Peyer's patch (tissue), 4 donors: ENCODE measurements around the gene MEIOB.

Experiments used
- CTCF ChIP-seq, 6 experiments: fragments of 450-650 bp in 4 of 6; fragments of 200-600 bp in 2 of 6; sonication (generic) in 1 of 6; IDR thresholded peaks; one replicate each; pipeline ENCODE4 v1.5.1; 2017 to 2019; ENCODE audit warnings: antibody characterized with exemption in 6 of 6, mild to moderate bottlenecking in 3 of 6, moderate library complexity in 1 of 6
- POLR2A ChIP-seq, 2 donors: fragments of 450-650 bp; IDR thresholded peaks; one replicate each; pipeline ENCODE4 v1.5.1; 2017; ENCODE audit warnings: antibody characterized with exemption in 2 of 2, mild to moderate bottlenecking in 2 of 2, moderate library complexity in 2 of 2

GRCh38 chr16:1850981-1851380 is 21.0 kb downstream of the MEIOB start:
- TF ChIP-seq CTCF (IDR thresholded peaks at IDR 0.05): no peak
- no peak for TF ChIP-seq POLR2A (IDR thresholded peaks at IDR 0.05)
